Ascending aorta (tissue), 2 donors: ENCODE results near the gene DLST. TPM values are rescaled to one million over a fixed set of nuclear protein-coding genes. Genes with fewer than 3 reads are reported as not detected.

Experiments
- DNase-seq, 2 donors: peaks; one replicate each; pipeline ENCODE4 v3.0.0-alpha.2; 2019; ENCODE audit warnings: low spot score in 2 of 2
- H3K27ac ChIP-seq, 2 donors: fragments of 200-600 bp; sonication (generic); one replicate each; pipeline ENCODE4 v1.5.1; 2016 to 2017; ENCODE audit warnings: mild to moderate bottlenecking in 1 of 2
- H3K27me3 ChIP-seq: fragments of 200-600 bp; sonication (generic); one replicate; pipeline ENCODE4 v1.5.1; 2017
- H3K36me3 ChIP-seq, 2 donors: fragments of 200-600 bp; sonication (generic); one replicate each; pipeline ENCODE4 v1.5.1; 2016
- H3K4me1 ChIP-seq, 2 donors: fragments of 200-600 bp; sonication (generic); one replicate each; pipeline ENCODE4 v1.5.1; 2016 to 2017; ENCODE audit warnings: mild to moderate bottlenecking in 1 of 2
- H3K4me3 ChIP-seq, 2 donors: fragments of 200-600 bp; sonication (generic); one replicate each; pipeline ENCODE4 v1.5.1; 2016 to 2017; ENCODE audit warnings: mild to moderate bottlenecking in 1 of 2
- H3K9me3 ChIP-seq, 2 donors: fragments of 200-600 bp; sonication (generic); one replicate each; pipeline ENCODE4 v1.5.1; 2016
- CTCF ChIP-seq, 3 experiments: fragments of 200-600 bp in 2 of 3; fragments of 450-650 bp in 1 of 3; sonication (generic) in 2 of 3; IDR thresholded peaks; one replicate each; pipeline ENCODE4 v1.5.1; 2016 to 2019; ENCODE audit warnings: antibody characterized with exemption in 3 of 3, mild to moderate bottlenecking in 1 of 3, moderate library complexity in 1 of 3
- intact Hi-C: fragments of 100-400 bp; cut with DNase I; formaldehyde crosslinking; loops from one replicate; pipeline ENCODE4 v1.15.1; 2023
- total RNA-seq: library from RNA; depleted of rRNA; stranded (reverse); fragments of >200 nt; gene quantifications from one replicate; pipeline ENCODE4 v1.1.0, GENCODE V29; 2016

DLST gene
- total RNA-seq, 1 donor from 2014 or later: 59.7 TPM

GRCh38 chr14:74942181-74942580 lies 60.5 kb downstream of the DLST start:
- Histone ChIP-seq H3K27me3 (no peaks in the 10 kb centered on the region), H3K27ac (peak overlapping the region; percentile 94 to 96), H3K4me3 (no peak overlapping the region), H3K36me3 (no peaks in the 10 kb centered on the region), H3K9me3 (no peaks in the 10 kb centered on the region), H3K4me1 (peaks cover 29 to 43% of the 10 kb centered on the region in 2 donors)
- intact Hi-C loops: no loop called here
- no peak for DNase-seq
- TF ChIP-seq CTCF (IDR thresholded peaks at IDR 0.05): no peak

- Histone ChIP-seq H3K9me3 (no peaks in the 10 kb centered on the region), H3K36me3 (peaks cover under 1% of the 10 kb centered on the region in 2 donors), H3K4me3 (no peak overlapping the region), H3K27me3 (no peaks in the 10 kb centered on the region), H3K4me1 (peaks cover 29 to 43% of the 10 kb centered on the region in 2 donors), H3K27ac (peak overlapping the region; percentile 94 to 96)
- TF ChIP-seq CTCF (IDR thresholded peaks at IDR 0.05): no peak
- intact Hi-C loops: no loop called here
- no peak for DNase-seq
Measured at GRCh38 chr14:74942608-74943007, 60.9 kb downstream of the DLST start.

- peak; percentile 32 to 40 (median 36) for TF ChIP-seq CTCF (IDR thresholded peaks at IDR 0.05)
- H3K27me3 ChIP-seq: no peaks in the 10 kb centered on the region
- no peak for DNase-seq
- no peak overlapping the region for H3K4me3 ChIP-seq
- no peaks in the 10 kb centered on the region for H3K9me3 ChIP-seq
- intact Hi-C loops: no loop called here
- peak overlapping the region; percentile 64 to 65 for H3K27ac ChIP-seq
- peaks cover 16 to 17% of the 10 kb centered on the region in 2 donors for H3K36me3 ChIP-seq
- peaks cover 15 to 27% of the 10 kb centered on the region in 2 donors for H3K4me1 ChIP-seq
Measured at GRCh38 chr14:74945261-74945851, 63.6 kb downstream of the DLST start.

GRCh38 chr14:74945852-74946658 lies 64.3 kb downstream of the DLST start:
- peak overlapping the region in 1 of 2 donors; percentile 20 for H3K4me3 ChIP-seq
- TF ChIP-seq CTCF (IDR thresholded peaks at IDR 0.05): peak; percentile 89 to 99 (median 95)
- H3K36me3 ChIP-seq: peaks cover 16 to 17% of the 10 kb centered on the region in 2 donors
- H3K4me1 ChIP-seq: peaks cover 10 to 20% of the 10 kb centered on the region in 2 donors
- intact Hi-C loops: loop anchor here (1.0 to 2.0 kb wide), 3 partner anchors 57 to 143 kb away; partner anchors contain the start of gene EIF2B2
- no peaks in the 10 kb centered on the region for H3K27me3 ChIP-seq
- DNase-seq: peak in 1 of 2 donors; percentile 89
- H3K9me3 ChIP-seq: no peaks in the 10 kb centered on the region
- peak overlapping the region; percentile 64 to 65 for H3K27ac ChIP-seq

- DNase-seq: peak in 1 of 2 donors; percentile 65
- Histone ChIP-seq H3K36me3 (peaks cover 16 to 17% of the 10 kb centered on the region in 2 donors), H3K27me3 (no peaks in the 10 kb centered on the region), H3K9me3 (no peaks in the 10 kb centered on the region), H3K4me1 (peaks cover 6 to 14% of the 10 kb centered on the region in 2 donors), H3K4me3 (peak overlapping the region in 1 of 2 donors; percentile 20), H3K27ac (peak overlapping the region; percentile 64 to 65)
- TF ChIP-seq CTCF (IDR thresholded peaks at IDR 0.05): no peak
- intact Hi-C loops: loop anchor here (1.0 to 2.0 kb wide), 3 partner anchors 56 to 142 kb away; partner anchors contain the start of gene EIF2B2
Measured at GRCh38 chr14:74946659-74947281, 65.1 kb downstream of the DLST start.
